Brain microvascular endothelial cell (primary cell): ENCODE measurements around the gene TMEM212.
A peak's percentile ranks its signal among the peaks of the same experiment; 100 is the strongest.

Experiments
- DNase-seq: peaks from one replicate; pipeline ENCODE4 v3.0.0-alpha.2; 2020
- H3K27ac ChIP-seq: fragments of 250-450 bp; sonication (Bioruptor Pico); 2 replicates; pipeline ENCODE4 v1.5.1; 2020; ENCODE audit warnings: mild to moderate bottlenecking, moderate library complexity
- H3K27me3 ChIP-seq: fragments of 250-450 bp; sonication (Bioruptor Pico); replicated peaks from 2 replicates; pipeline ENCODE4 v1.5.1; 2020; ENCODE audit warnings: mild to moderate bottlenecking
- H3K36me3 ChIP-seq: fragments of 250-450 bp; sonication (Bioruptor Pico); replicated peaks from 2 replicates; pipeline ENCODE4 v1.5.1; 2020; ENCODE audit warnings: mild to moderate bottlenecking
- H3K4me3 ChIP-seq: 2 replicates; pipeline ENCODE4 v1.5.1; 2011; ENCODE audit warnings: low read depth, mild to moderate bottlenecking, control low read depth, low read length, moderate library complexity
- CTCF ChIP-seq: IDR thresholded peaks from 2 replicates; pipeline ENCODE4 v1.5.1; 2011; ENCODE audit warnings: low read depth, mild to moderate bottlenecking, moderate library complexity, low read length, control low read depth, inconsistent platforms; ENCODE audit errors: missing control alignments
- in situ Hi-C: cut with HindIII; loops from 2 replicates; pipeline ENCODE4 v1.10.0; 2017; ENCODE audit warnings: low sequenced_read_pairs, low pct_ligation_motif_present

Gene TMEM212

GRCh38 chr3:171810629-171811294 is 32.4 kb upstream of the TMEM212 start:
- Histone ChIP-seq H3K4me3 (peak overlapping the region; percentile 79), H3K36me3 (no peaks in the 10 kb centered on the region), H3K27me3 (no peaks in the 10 kb centered on the region), H3K27ac (peak overlapping the region; percentile 98)
- in situ Hi-C loops, result no loop called here
- no peak for DNase-seq
- TF ChIP-seq CTCF, result no peak

- DNase-seq, result peak; percentile 90
- TF ChIP-seq CTCF, result no peak
- in situ Hi-C loops, result no loop called here
- H3K4me3 ChIP-seq, result no peak overlapping the region
- H3K36me3 ChIP-seq, result no peaks in the 10 kb centered on the region
- peak overlapping the region; percentile 98 for H3K27ac ChIP-seq
- H3K27me3 ChIP-seq, result no peaks in the 10 kb centered on the region
These were observed 31.7 kb upstream of the TMEM212 start for GRCh38 chr3:171811295-171811912.

DNA sequence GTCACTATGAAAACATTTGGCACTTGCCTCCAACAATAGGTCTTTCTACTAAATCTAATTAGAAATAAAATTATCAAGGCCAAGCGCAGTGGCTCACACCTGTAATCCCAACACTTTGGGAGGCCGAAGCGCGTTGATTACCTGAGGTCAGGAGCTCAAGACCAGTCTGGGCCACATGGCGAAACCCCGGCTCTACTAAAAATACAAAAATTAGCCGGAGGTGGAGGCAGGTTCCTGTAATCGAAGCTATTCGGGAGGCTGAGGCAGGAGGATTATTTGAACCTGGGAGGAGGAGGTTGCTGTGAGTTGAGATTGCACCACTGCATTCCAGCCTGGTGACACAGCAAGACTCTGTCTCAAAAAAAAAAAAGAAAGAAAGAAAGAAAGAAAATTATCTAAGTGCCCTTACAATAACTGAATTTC is 31.2 kb upstream of the TMEM212 start:
- DNase-seq, result peak; percentile 64
- no peak overlapping the region for H3K4me3 ChIP-seq
- no peak for TF ChIP-seq CTCF

DNA sequence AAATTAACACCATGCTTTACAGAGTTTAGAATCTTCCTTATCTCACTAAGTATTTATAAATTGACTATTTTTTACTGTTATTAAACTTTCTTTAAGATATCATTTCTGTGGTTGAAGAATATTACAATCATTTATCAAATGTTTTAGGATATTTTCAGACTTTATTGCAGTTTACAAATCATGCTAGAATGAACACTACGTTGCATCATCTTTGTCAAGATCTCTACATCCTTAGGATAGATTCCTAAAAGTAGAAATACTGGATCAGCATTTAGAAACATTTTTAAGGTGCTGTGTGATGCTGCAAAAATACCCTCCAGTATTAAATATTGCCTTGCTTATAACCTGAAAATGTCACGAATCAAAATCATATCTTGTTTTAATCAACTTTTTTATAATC is 30.3 kb upstream of the TMEM212 start:
- H3K27me3 ChIP-seq, result no peaks in the 10 kb centered on the region
- in situ Hi-C loops, result no loop called here
- no peak for TF ChIP-seq CTCF
- H3K27ac ChIP-seq, result peak overlapping the region; percentile 98
- no peak overlapping the region for H3K4me3 ChIP-seq
- no peaks in the 10 kb centered on the region for H3K36me3 ChIP-seq
- DNase-seq, result no peak

More for the DNA sequence above, 31.2 kb upstream of the TMEM212 start:
- Histone ChIP-seq H3K36me3 (no peaks in the 10 kb centered on the region), H3K27me3 (no peaks in the 10 kb centered on the region), H3K27ac (peak overlapping the region; percentile 98)
- in situ Hi-C loops, result no loop called here

- H3K36me3 ChIP-seq, result no peaks in the 10 kb centered on the region
- no peaks in the 10 kb centered on the region for H3K27me3 ChIP-seq
- H3K4me3 ChIP-seq, result no peak overlapping the region
- no peak for DNase-seq
- no peak for TF ChIP-seq CTCF
- in situ Hi-C loops, result no loop called here
- no peak overlapping the region for H3K27ac ChIP-seq
These were observed 29.8 kb upstream of the TMEM212 start for GRCh38 chr3:171813278-171813896.
